SU-DHL-6 (cell line): ENCODE measurements around the gene PTPRA.

Experiments used
- H2AFZ ChIP-seq: fragments of 200-600 bp; sonication (generic); 2 replicates; pipeline ENCODE4 v1.6.1; 2014; ENCODE audit warnings: low read depth, mild to moderate bottlenecking, moderate library complexity, mixed read lengths, antibody characterized with exemption, low read length; ENCODE audit not compliant: severe bottlenecking
- H3F3A ChIP-seq: fragments of 200-600 bp; shearing (Covaris generic); 2 replicates; pipeline ENCODE4 v1.6.0; 2016; ENCODE audit warnings: antibody characterized with exemption, mild to moderate bottlenecking; ENCODE audit not compliant: insufficient read depth
- H3K27ac ChIP-seq: fragments of 200-600 bp; sonication (generic); 2 replicates; pipeline ENCODE4 v1.5.1; 2016; ENCODE audit warnings: low read depth, mild to moderate bottlenecking, low read length, moderate library complexity, mixed read lengths
- H3K27me3 ChIP-seq: fragments of 200-600 bp; sonication (generic), shearing (Covaris generic); 2 replicates; pipeline ENCODE4 v1.6.0; 2014; ENCODE audit warnings: mild to moderate bottlenecking, low read length
- H3K36me3 ChIP-seq: fragments of 200-600 bp; sonication (generic); 2 replicates; pipeline ENCODE4 v1.6.1; 2014; ENCODE audit warnings: mild to moderate bottlenecking, low read length, mixed read lengths
- H3K4me2 ChIP-seq: fragments of 300-600, 200-600 bp; shearing (Covaris generic), sonication (generic); 2 replicates; pipeline ENCODE4 v1.6.0; 2014; ENCODE audit warnings: low read length, low read depth, mild to moderate bottlenecking; ENCODE audit not compliant: poor library complexity, severe bottlenecking
- H3K4me3 ChIP-seq: fragments of 200-600 bp; sonication (generic); 2 replicates; pipeline ENCODE4 v1.5.1; 2014; ENCODE audit warnings: antibody characterized with exemption, low read length, mild to moderate bottlenecking, mixed read lengths; ENCODE audit not compliant: insufficient read depth, poor library complexity, severe bottlenecking
- H3K79me2 ChIP-seq: fragments of 200-600 bp; sonication (generic); 2 replicates; pipeline ENCODE4 v1.6.1; 2014; ENCODE audit warnings: mild to moderate bottlenecking, low read length, moderate library complexity; ENCODE audit not compliant: insufficient read depth
- H3K9ac ChIP-seq: fragments of 200-600 bp; sonication (generic); 2 replicates; pipeline ENCODE4 v1.7.0; 2014; ENCODE audit warnings: mild to moderate bottlenecking, low read length
- H3K9me2 ChIP-seq: fragments of 200-600 bp; sonication (generic); replicated peaks from 2 replicates; pipeline ENCODE4 v1.6.1; 2014; ENCODE audit warnings: low read length; ENCODE audit not compliant: insufficient read depth
- H3K9me3 ChIP-seq: fragments of 200-600 bp; sonication (generic); 2 replicates; pipeline ENCODE4 v1.6.1; 2014; ENCODE audit warnings: low read length, mixed read lengths; ENCODE audit not compliant: insufficient read depth
- H4K20me1 ChIP-seq: fragments of 200-600 bp; sonication (generic); 2 replicates; pipeline ENCODE4 v1.6.1; 2014; ENCODE audit warnings: low read depth, mild to moderate bottlenecking, antibody characterized with exemption, low read length, moderate library complexity, mixed read lengths
- CTCF ChIP-seq: fragments of 200-600 bp; sonication (generic); IDR thresholded peaks from one replicate; pipeline ENCODE4 v1.5.1; 2017; ENCODE audit warnings: antibody characterized with exemption, mild to moderate bottlenecking, low read length, moderate library complexity; ENCODE audit not compliant: insufficient read depth, poor library complexity, severe bottlenecking
- EZH2phosphoT487 ChIP-seq: fragments of 200-600 bp; sonication (generic), shearing (Covaris generic); conservative IDR thresholded peaks from 2 replicates; pipeline ENCODE4 v1.6.1; 2018; ENCODE audit warnings: mild to moderate bottlenecking, antibody characterized with exemption, low read length, moderate library complexity, mixed read lengths

Gene PTPRA

GRCh38 chr20:2838170-2838797 lies 35.0 kb upstream of the PTPRA start:
- Histone ChIP-seq H3K36me3 (no peaks in the 10 kb centered on the region), H2AFZ (no peak overlapping the region), H3K9me2 (no peaks in the 10 kb centered on the region), H3K79me2 (peaks cover 4% of the 10 kb centered on the region; the same call in 1 of the 2 replicates), H4K20me1 (no peaks in the 10 kb centered on the region), H3K9ac (no peak overlapping the region), H3K9me3 (no peaks in the 10 kb centered on the region), H3K27me3 (no peaks in the 10 kb centered on the region), H3K4me3 (no peak overlapping the region), H3K4me2 (no peak overlapping the region), H3F3A (no peaks in the 10 kb centered on the region), H3K27ac (no peak overlapping the region)
- TF ChIP-seq EZH2phosphoT487 (no peak), CTCF (no peak)

- Histone ChIP-seq H3K4me3 (no peak overlapping the region), H3K27ac (no peak overlapping the region), H2AFZ (no peak overlapping the region), H4K20me1 (no peaks in the 10 kb centered on the region), H3K27me3 (no peaks in the 10 kb centered on the region), H3F3A (no peaks in the 10 kb centered on the region), H3K9me2 (no peaks in the 10 kb centered on the region), H3K4me2 (no peak overlapping the region), H3K36me3 (no peaks in the 10 kb centered on the region), H3K9ac (no peak overlapping the region), H3K79me2 (peaks cover 4% of the 10 kb centered on the region; the same call in 1 of the 2 replicates), H3K9me3 (no peaks in the 10 kb centered on the region)
- no peak for TF ChIP-seq EZH2phosphoT487
- TF ChIP-seq CTCF = no peak
These were observed 34.2 kb upstream of the PTPRA start for GRCh38 chr20:2838847-2839671.

GRCh38 chr20:2839732-2840137 lies 33.5 kb upstream of the PTPRA start:
- Histone ChIP-seq H3K4me3 (no peak overlapping the region), H3K79me2 (peaks cover 4% of the 10 kb centered on the region; the same call in 1 of the 2 replicates), H2AFZ (no peak overlapping the region), H4K20me1 (no peaks in the 10 kb centered on the region), H3F3A (no peaks in the 10 kb centered on the region), H3K9ac (no peak overlapping the region), H3K27me3 (no peaks in the 10 kb centered on the region), H3K9me3 (no peaks in the 10 kb centered on the region), H3K27ac (no peak overlapping the region), H3K36me3 (no peaks in the 10 kb centered on the region), H3K9me2 (no peaks in the 10 kb centered on the region), H3K4me2 (peak overlapping the region; percentile 71)
- TF ChIP-seq EZH2phosphoT487 = no peak
